Measurements from ENCODE around the gene GKN1. TPM values are rescaled to one million over a fixed set of nuclear protein-coding genes. Genes with fewer than 3 reads are reported as not detected.

GKN1 gene
- total RNA-seq, 2 experiments from 2014 or later: not detected

DNA sequence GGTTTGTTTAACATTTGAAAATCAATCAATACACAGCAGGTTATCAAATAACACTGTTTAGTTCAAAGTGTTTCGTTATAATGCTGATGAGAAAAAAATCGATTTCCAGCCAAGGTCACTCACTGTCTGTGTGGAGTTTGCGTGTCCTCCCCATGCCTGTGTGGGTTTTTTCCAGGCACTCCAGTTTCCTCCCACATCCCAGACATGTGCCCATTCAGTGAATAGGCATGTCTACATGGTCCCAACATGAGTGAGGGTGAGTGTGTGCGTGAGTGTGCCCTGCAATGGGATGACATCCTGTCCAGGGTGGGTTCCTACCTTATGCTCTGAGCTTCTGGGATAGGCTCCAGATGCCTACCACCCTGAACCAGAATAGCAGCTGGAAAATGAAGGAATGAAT is 13.1 kb upstream of the GKN1 start:
- Mint-ChIP-seq H3K4me3 (no peak overlapping the region), H3K27ac (no peak overlapping the region), H3K4me1 (no peaks in the 10 kb centered on the region), H3K9me3 (ENCODE audit: low read depth) (no peaks in the 10 kb centered on the region), H3K36me3 (ENCODE audit: low read depth) (no peaks in the 10 kb centered on the region), H3K27me3 (peaks cover 6% of the 10 kb centered on the region)
- ChIA-PET CTCF (interaction anchor here (0.6 to 1.6 kb wide), 4 partner anchors 7 to 35 kb away, joined by 3 to 4 read pairs (median 4); no protein-coding TSS in a partner anchor), POLR2A (no interaction called here)
- ATAC-seq: no peak
- DNase-seq: no peak
- intact Hi-C loops (cut with DNase I, micrococcal nuclease): no loop called here

GRCh38 chr2:68964282-68964681 is 10.2 kb upstream of the GKN1 start:
- Mint-ChIP-seq H3K27ac (no peak overlapping the region), H3K27me3 (peaks cover 11% of the 10 kb centered on the region), H3K4me1 (no peaks in the 10 kb centered on the region), H3K9me3 (ENCODE audit: low read depth) (no peaks in the 10 kb centered on the region), H3K36me3 (ENCODE audit: low read depth) (no peaks in the 10 kb centered on the region), H3K4me3 (no peak overlapping the region)
- no peak for ATAC-seq
- ChIA-PET CTCF (no interaction called here), POLR2A (no interaction called here)
- DNase-seq: no peak
- intact Hi-C loops (cut with DNase I, micrococcal nuclease): no loop called here

DNA sequence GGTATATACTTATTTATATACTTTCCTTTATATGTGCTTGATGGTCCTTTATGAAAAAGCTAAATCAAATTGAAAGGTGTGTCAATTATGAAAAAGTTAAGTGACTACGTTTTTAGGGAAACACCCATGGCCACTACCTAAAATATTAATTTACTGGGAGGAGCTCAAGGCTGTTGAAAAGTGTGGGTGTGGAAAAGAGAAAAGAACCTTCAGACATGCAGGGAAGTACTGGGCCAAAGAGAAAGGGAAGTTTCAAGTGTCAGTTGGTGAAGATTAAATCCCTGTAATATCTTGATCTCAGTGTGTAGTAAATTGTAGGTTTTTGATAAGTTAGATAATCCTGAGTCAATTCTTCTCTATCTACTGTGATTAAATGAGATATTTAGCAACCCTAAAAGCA is 6.2 kb upstream of the GKN1 start:
- Mint-ChIP-seq H3K27me3 (peaks cover 7% of the 10 kb centered on the region), H3K36me3 (ENCODE audit: low read depth) (no peaks in the 10 kb centered on the region), H3K9me3 (ENCODE audit: low read depth) (no peaks in the 10 kb centered on the region), H3K4me1 (no peaks in the 10 kb centered on the region), H3K4me3 (no peak overlapping the region), H3K27ac (no peak overlapping the region)
- ATAC-seq: no peak
- CTCF ChIA-PET: interaction anchor here (0.8 to 1.2 kb wide), 4 partner anchors 25 to 481 kb away, joined by 3 to 4 read pairs (median 3); no protein-coding TSS in a partner anchor
- POLR2A ChIA-PET: no interaction called here
- intact Hi-C loops (cut with DNase I, micrococcal nuclease): no loop called here
- DNase-seq: no peak

GRCh38 chr2:68969736-68970490 is 4.5 kb upstream of the GKN1 start:
- no peak for ATAC-seq

DNA sequence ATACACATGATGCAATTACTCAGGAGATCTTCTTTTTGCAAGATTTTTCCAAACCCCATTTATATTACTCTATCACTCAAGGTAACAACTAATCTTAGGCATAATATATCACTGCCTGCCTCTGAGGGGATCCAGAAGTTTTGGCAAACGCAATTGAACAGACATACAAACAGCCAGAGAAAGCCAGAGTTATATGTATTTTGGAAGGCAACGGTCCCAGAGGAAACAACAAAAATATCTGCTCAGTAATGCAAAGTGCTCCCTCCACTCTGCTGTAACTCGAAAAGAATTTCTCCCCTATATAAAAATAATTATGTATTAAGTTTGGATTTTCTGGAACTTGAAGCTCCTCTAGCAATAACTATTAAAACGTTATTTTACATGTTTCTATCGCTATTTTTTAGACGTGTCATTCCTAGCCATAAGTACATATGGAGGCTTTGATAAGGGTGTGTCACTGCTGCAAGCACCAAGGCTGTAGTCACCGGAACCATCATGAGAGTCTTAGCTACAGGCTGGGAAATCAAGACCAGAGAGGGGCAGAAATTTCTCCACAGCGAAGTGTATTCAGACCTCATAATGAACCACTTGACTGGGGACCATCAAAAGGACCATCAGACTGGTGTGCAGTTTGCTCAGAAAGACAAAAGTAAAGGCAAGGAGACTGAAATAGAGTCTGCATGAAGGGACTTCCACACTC is 3.7 kb upstream of the GKN1 start:
- POLR2A ChIA-PET: no interaction called here
- no peak overlapping the region for H3K27ac Mint-ChIP-seq

More at GRCh38 chr2:68969736-68970490, 4.5 kb upstream of the GKN1 start:
- CTCF ChIA-PET: no interaction called here
- intact Hi-C loops (cut with DNase I, micrococcal nuclease): no loop called here
- H3K27ac Mint-ChIP-seq: no peak overlapping the region
- peaks cover 14% of the 10 kb centered on the region for H3K27me3 Mint-ChIP-seq
- H3K4me1 Mint-ChIP-seq: no peaks in the 10 kb centered on the region
- DNase-seq: no peak
- POLR2A ChIA-PET: no interaction called here
- H3K36me3 Mint-ChIP-seq (ENCODE audit: low read depth): no peaks in the 10 kb centered on the region
- H3K9me3 Mint-ChIP-seq (ENCODE audit: low read depth): no peaks in the 10 kb centered on the region
- no peak overlapping the region for H3K4me3 Mint-ChIP-seq

DNA sequence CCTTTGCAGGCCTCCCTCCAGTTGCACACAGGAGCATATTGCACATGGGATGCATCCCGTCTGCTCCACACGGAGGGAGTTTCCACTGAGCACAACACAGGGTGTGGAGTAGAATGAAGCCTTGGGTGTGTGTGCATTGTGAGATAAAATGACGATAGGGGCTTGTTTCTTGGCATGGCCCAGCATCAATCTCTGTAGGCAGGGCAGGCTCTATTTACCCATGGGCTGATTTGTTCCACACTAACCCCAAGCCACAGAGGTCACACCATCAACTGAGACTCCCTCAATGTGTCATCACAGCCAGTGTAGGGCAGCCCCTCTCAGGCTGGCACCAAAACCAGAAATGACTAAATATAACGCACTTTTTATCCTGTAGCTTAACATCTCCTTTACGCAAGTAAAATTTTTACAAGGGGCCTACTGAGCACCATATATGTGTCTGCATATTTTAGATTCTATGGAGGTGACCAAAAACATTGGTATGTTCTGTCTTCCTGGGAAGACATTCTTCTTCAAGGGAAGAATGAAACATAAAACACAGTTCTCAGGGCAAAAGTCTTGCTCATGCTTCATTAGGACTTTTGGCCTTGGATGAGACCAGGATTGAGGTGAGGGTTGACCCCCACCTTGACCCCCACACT is 2.7 kb upstream of the GKN1 start:
- ATAC-seq (peak; percentile 66), DNase-seq (peak; percentile 14)
- ChIA-PET CTCF (interaction anchor here (0.8 kb wide), 1 partner anchor 22 kb away, joined by 3 read pairs; no protein-coding TSS in a partner anchor), POLR2A (no interaction called here)
- intact Hi-C loops (cut with DNase I, micrococcal nuclease): no loop called here
- no peak overlapping the region for H3K27ac Mint-ChIP-seq
- no peak overlapping the region for H3K4me3 Mint-ChIP-seq
- H3K4me1 Mint-ChIP-seq: no peaks in the 10 kb centered on the region
- peaks cover 12% of the 10 kb centered on the region for H3K27me3 Mint-ChIP-seq
- H3K9me3 Mint-ChIP-seq (ENCODE audit: low read depth): no peaks in the 10 kb centered on the region
- H3K36me3 Mint-ChIP-seq (ENCODE audit: low read depth): no peaks in the 10 kb centered on the region

More for the DNA sequence above, 3.7 kb upstream of the GKN1 start:
- Mint-ChIP-seq H3K4me3 (no peak overlapping the region), H3K4me1 (no peaks in the 10 kb centered on the region), H3K27me3 (peaks cover 14% of the 10 kb centered on the region), H3K9me3 (ENCODE audit: low read depth) (no peaks in the 10 kb centered on the region), H3K36me3 (ENCODE audit: low read depth) (no peaks in the 10 kb centered on the region)
- CTCF ChIA-PET: no interaction called here
- DNase-seq: no peak
- intact Hi-C loops (cut with DNase I, micrococcal nuclease): no loop called here
- no peak for ATAC-seq

GRCh38 chr2:68974946-68975665 is 670 bp downstream of the GKN1 start:
- Mint-ChIP-seq H3K36me3 (ENCODE audit: low read depth) (no peaks in the 10 kb centered on the region), H3K27ac (no peak overlapping the region), H3K27me3 (peaks cover 17% of the 10 kb centered on the region), H3K4me3 (no peak overlapping the region), H3K9me3 (ENCODE audit: low read depth) (no peaks in the 10 kb centered on the region), H3K4me1 (no peaks in the 10 kb centered on the region)
- CTCF ChIA-PET: interaction anchor here (0.5 to 1.0 kb wide), 3 partner anchors 9 to 132 kb away, joined by 3 read pairs; no protein-coding TSS in a partner anchor
- no peak for ATAC-seq
- intact Hi-C loops (cut with DNase I, micrococcal nuclease): no loop called here
- POLR2A ChIA-PET: interaction anchor here (0.6 kb wide), 1 partner anchor 649 kb away, joined by 11 read pairs; no protein-coding TSS in a partner anchor
- no peak for DNase-seq

DNA sequence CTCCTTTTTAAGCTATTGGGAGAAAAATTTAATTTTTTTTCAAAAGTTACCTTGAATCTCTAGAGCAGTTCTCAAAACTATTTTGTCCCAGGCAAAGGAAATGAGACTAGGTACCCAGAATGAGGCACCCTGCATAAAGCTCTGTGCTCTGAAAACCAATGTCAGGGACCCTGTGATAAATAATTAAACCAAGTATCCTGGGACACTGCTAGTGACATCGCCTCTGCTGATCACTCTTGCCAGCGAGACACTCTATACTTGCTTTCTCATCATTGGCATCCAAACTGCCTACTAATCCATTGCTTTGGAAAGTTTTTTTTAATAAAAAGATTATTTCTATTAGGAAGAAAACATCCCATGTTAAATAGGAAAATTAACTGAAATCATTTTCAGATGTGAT is 1.4 kb downstream of the GKN1 start:
- Mint-ChIP-seq H3K27ac (no peak overlapping the region), H3K27me3 (peaks cover 17% of the 10 kb centered on the region), H3K4me1 (no peaks in the 10 kb centered on the region), H3K36me3 (ENCODE audit: low read depth) (no peaks in the 10 kb centered on the region), H3K4me3 (no peak overlapping the region), H3K9me3 (ENCODE audit: low read depth) (no peaks in the 10 kb centered on the region)
- ChIA-PET CTCF (interaction anchor here (1.0 to 1.2 kb wide), 2 partner anchors 10 to 33 kb away, joined by 3 read pairs; no protein-coding TSS in a partner anchor), POLR2A (no interaction called here)
- intact Hi-C loops (cut with DNase I, micrococcal nuclease): no loop called here
- ATAC-seq (no peak), DNase-seq (no peak)

DNA sequence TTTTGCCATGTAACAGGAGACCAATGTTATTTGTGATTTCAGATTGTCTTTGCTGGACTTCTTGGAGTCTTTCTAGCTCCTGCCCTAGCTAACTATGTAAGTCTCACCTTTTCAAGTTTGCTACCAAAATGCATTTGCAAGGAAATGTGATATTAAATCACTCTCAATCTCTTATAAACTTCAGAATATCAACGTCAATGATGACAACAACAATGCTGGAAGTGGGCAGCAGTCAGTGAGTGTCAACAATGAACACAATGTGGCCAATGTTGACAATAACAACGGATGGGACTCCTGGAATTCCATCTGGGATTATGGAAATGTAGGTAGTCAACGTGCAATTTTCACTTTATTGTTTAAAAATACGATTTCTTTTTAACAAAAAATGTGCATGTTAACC is 3.0 kb downstream of the GKN1 start:
- no peaks in the 10 kb centered on the region for H3K4me1 Mint-ChIP-seq
- ChIA-PET POLR2A (no interaction called here), CTCF (interaction anchor here (1.0 kb wide), 1 partner anchor 34 kb away, joined by 3 read pairs; no protein-coding TSS in a partner anchor)
- H3K9me3 Mint-ChIP-seq (ENCODE audit: low read depth): no peaks in the 10 kb centered on the region
- DNase-seq (no peak), ATAC-seq (no peak)
- peaks cover 23% of the 10 kb centered on the region for H3K27me3 Mint-ChIP-seq
- H3K27ac Mint-ChIP-seq: no peak overlapping the region
- H3K4me3 Mint-ChIP-seq: no peak overlapping the region
- no peaks in the 10 kb centered on the region for H3K36me3 Mint-ChIP-seq (ENCODE audit: low read depth)
- intact Hi-C loops (cut with DNase I, micrococcal nuclease): no loop called here

- intact Hi-C loops (cut with DNase I, micrococcal nuclease): no loop called here
- ChIA-PET POLR2A (no interaction called here), CTCF (interaction anchor here (0.5 to 1.0 kb wide), 2 partner anchors 35 to 221 kb away, joined by 3 read pairs; no protein-coding TSS in a partner anchor)
- Mint-ChIP-seq H3K4me3 (no peak overlapping the region), H3K27ac (no peak overlapping the region), H3K4me1 (no peaks in the 10 kb centered on the region), H3K9me3 (ENCODE audit: low read depth) (no peaks in the 10 kb centered on the region), H3K27me3 (peaks cover 23% of the 10 kb centered on the region), H3K36me3 (ENCODE audit: low read depth) (no peaks in the 10 kb centered on the region)
- no peak for DNase-seq
- ATAC-seq: no peak
Measured at GRCh38 chr2:68978098-68978497, 3.7 kb downstream of the GKN1 start.

DNA sequence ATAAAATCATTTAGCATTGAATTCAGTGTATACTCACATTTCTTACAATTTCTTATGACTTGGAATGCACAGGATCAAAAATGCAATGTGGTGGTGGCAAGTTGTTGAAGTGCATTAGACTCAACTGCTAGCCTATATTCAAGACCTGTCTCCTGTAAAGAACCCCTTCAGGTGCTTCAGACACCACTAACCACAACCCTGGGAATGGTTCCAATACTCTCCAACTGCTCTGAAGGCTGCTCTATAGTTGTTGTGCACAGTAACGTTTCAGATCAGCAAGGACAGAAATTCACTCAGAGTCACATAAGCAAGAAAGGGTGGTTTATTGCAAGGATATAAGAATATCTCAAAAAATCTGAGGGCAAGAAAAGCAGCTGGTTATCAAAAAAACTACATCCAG is 6.5 kb downstream of the GKN1 start:
- no peak overlapping the region for H3K4me3 Mint-ChIP-seq
- H3K9me3 Mint-ChIP-seq (ENCODE audit: low read depth): no peaks in the 10 kb centered on the region
- H3K4me1 Mint-ChIP-seq: no peaks in the 10 kb centered on the region
- DNase-seq: no peak
- CTCF ChIA-PET: no interaction called here
- no peak for ATAC-seq
- no peak overlapping the region for H3K27ac Mint-ChIP-seq
- intact Hi-C loops (cut with DNase I, micrococcal nuclease): no loop called here
- no peaks in the 10 kb centered on the region for H3K36me3 Mint-ChIP-seq (ENCODE audit: low read depth)
- POLR2A ChIA-PET: no interaction called here
- H3K27me3 Mint-ChIP-seq: peaks cover 19% of the 10 kb centered on the region
